ENCODE results near the gene OR10J1.
"Not testable (repeated sequence)": the region's sequence is repeated elsewhere in the genome, so short reads cannot be mapped to it uniquely, and the experiment has no call there.

OR10J1 gene, protein sequence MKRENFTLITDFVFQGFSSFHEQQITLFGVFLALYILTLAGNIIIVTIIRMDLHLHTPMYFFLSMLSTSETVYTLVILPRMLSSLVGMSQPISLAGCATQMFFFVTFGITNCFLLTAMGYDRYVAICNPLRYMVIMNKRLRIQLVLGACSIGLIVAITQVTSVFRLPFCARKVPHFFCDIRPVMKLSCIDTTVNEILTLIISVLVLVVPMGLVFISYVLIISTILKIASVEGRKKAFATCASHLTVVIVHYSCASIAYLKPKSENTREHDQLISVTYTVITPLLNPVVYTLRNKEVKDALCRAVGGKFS

DNA sequence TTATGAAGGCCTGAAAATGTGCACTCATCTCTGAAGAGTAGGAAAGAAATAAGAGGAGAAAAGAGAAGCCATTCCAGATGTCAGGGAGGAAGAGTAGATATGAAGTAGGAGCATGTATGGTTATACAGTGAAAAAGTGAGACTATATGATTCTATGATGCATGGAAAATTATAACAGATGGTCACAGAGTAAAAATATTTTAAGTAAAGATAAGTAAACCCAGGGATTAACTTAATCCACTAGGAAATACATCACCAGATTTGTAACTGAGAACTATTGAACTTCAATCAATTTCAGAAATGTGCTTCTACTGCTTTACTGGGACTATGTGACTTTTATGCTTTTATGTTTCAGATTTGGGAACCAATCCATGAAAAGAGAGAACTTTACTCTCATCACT is at the start of gene OR10J1:
TSS of gene OR10J1 (plus strand) at position 301 of the 400 bp plus-strand sequence. CDS start at position 371, 70 bp downstream.
- no peak for DNase-seq (ENCODE audit: low read depth in 2 of 2)

DNA sequence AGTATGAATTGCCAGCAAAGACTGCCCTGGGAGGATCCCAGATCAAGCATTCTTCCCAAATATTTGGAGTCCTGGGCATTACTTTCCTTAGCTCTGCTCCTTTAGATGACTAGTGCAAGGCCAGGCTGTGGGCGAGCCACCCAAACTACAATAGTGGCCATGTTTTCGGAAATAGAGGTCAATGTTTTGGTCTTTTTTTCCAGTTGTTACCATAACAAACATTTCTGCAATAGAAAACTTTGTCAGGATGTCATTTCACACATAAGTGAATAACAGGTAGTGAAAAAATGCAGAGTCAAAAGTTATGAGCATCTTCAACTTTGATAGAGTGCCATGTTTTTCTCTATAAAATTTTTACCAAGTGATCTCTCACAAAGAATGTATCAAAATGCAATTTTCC is 32.7 kb upstream of the OR10J1 start:
- no peak for DNase-seq (ENCODE audit: low read depth in 2 of 2)

DNA sequence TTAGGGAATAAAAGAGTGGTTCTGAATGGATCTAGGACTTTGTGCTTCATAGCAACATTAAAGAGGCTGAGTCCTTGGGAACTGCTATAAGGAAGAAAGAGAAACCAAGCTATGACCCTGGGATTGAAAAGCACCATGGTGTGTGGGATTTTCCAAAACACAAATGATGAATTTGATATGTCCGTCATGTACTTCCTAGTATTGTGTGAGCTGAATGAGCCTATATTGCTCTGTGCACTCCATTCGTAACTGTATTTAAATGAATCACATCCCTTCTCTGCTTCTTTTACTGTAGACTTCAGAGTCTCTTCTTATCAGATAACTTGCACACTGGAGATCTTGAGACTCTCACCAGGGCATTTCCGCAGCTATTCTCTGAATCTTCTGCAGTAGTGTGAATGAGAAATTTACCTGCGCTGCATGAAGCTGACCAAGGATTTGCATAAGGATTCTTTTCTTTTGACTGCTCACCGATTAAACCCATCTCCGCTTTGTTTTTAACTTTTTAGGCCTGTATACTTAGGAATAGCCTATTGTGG is 30.6 kb upstream of the OR10J1 start:
- no peak for DNase-seq (ENCODE audit: low read depth in 2 of 2)

DNA sequence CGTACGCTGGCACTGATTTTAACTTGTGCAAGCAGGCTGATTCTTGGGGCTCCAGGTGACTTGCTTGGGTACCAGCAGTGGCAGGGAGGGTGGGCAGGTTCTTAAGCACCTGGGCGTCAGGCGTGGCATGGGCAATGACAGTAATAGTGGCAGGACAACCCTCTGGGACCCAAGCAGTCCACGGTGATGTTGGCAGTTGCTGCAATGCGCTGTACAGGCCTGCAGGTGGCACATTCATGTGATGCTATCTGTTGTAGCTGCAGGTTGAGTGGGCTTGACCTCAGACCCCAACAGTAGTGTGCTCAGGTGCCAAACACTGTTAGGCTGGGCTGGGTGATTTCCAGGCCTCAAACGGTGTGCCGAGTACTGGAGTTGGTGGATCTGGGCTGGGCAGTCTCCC is 17.7 kb upstream of the OR10J1 start:
- no peak for DNase-seq (ENCODE audit: low read depth in 2 of 2)

DNA sequence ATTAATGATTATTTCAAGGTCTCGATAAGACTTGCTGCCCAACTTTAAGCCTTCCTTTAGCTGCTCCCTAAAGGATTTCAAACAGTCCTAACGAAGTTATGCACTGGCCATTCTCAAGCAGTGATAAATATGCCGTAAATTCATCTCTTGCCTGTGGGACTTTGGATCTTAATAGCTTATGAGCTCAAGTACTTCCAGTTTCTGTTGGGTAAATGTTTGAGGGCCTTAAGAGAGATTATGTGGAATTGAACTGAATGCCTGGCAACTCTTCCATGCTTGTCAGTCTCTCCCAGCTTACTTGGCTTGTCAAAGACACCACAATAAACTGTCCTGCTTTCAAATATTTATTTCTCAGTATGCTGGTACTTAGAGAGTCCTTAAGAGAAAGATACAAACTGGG is 11.0 kb upstream of the OR10J1 start:
- DNase-seq (ENCODE audit: low read depth in 2 of 2): no peak

DNA sequence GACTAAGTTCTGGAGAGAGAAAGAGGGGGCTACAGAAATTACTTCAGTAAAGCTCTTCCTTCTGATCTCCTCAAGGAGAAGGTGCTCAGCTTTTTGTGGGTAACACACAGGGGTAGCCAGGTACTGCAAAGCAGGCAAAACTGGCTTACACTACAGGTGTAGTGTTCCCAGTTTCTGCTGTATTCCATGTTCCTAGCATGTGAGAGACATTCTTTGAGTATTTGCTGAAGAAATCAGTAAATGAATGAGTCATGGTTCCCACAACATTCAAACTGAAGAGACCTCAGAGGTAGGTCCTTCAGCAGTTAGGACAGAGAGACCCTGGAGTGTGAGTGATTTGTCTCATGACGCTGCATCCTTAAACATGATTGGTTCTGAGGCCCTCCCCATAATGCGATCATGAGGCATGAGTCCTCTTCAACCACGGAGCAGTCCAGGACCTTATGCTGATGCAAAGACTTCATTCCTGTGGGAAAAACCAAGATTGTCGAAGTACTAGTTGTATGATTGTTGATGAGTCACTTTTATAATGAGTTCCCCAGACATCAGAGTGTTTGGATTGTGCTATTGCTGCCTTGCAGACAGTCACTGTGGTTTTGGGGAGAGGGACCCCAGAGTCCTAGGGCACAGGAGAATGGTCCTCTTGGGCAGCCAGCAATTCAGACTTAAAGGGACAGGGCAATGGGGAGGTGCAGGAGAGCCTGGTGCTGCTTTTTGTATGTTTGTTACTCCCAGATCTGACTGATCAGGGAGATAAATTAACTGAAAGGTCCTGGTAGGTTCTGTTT is 10.3 kb upstream of the OR10J1 start:
- DNase-seq (ENCODE audit: low read depth in 2 of 2): no peak

DNA sequence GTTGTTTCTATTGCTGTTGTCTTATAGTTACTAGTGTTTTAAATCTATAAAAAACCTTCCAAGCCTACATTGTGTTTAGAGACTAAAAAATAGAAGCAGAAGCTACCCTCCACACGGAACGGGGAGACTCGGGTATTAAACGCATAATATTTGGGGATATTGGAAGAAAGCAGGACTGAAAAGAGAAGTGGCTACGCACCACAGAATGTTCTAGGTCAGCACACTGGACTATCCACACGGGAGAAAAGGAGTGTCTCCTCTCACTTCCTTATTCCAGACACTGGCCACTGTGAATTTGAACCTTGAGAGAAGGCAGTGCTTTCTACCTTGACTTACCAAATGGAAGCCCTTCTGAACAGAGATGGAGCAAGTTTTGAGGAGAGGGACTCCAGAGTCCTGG is 8.5 kb upstream of the OR10J1 start:
- no peak for DNase-seq (ENCODE audit: low read depth in 2 of 2)

DNA sequence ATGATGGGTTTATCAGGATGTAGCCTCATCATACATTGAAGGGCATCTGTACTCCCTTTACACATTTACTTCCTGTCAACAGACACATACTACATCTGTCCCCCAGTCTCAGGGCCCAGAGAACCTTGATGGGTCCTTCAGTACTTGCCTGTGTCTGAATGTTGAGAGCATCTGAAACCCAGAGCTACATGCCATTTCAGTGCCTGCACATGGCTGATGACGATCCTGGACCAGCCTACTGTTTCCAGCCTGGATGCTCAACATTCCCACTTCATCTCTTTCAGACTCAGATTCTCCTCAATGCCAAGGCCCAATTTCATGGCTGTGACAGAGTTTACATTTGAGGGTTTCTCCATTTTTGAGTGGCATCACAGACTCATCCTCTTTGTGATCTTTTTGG is 7.6 kb upstream of the OR10J1 start, which contains the start of gene OR10J4:
TSS of gene OR10J4 (plus strand) at position 301 of the 400 bp plus-strand sequence.
- DNase-seq (ENCODE audit: low read depth in 2 of 2): no peak

DNA sequence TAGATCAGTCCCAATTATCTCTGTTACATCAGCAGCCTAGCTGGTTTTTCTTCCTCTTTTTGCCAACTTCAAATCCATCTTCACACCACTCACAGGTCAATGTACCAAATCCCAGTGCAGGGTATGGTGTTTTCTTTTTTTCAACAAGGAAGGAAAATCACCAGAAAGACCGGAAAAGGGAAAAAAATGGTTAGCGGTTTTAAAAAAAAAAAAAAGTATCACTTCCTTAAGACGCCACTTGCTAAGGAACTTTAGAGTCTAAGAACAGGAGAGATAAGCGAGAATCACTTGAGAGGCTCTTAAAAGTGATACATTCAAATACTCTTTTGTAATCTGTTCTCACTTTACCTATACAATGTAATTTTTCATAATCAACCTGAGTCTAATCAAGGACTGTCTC is 3.1 kb upstream of the OR10J1 start:
- DNase-seq (ENCODE audit: low read depth in 2 of 2): no peak

GRCh38 chr1:159441360-159441759 is 1.8 kb downstream of the OR10J1 start:
- no peak for DNase-seq (ENCODE audit: low read depth in 2 of 2)

DNA sequence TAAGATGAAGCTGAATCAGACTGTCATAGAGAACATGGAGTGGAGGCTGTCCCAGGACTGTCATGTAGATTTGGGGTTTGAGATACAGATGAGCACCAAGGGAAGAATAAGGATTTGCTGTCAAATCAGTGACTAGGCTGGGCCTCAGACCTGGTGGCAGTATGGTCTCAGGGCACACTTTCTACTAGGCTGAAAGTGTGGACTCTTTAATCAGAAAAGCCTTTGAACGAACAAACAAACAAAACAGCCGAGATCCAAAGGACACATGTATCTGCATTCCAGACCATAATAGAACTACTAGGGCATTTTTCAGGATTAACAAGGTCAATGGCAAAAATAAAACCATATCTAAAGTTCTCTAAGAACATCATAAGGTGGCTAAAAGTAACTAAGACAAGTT is 2.9 kb downstream of the OR10J1 start:
- no peak for DNase-seq (ENCODE audit: low read depth in 2 of 2)

DNA sequence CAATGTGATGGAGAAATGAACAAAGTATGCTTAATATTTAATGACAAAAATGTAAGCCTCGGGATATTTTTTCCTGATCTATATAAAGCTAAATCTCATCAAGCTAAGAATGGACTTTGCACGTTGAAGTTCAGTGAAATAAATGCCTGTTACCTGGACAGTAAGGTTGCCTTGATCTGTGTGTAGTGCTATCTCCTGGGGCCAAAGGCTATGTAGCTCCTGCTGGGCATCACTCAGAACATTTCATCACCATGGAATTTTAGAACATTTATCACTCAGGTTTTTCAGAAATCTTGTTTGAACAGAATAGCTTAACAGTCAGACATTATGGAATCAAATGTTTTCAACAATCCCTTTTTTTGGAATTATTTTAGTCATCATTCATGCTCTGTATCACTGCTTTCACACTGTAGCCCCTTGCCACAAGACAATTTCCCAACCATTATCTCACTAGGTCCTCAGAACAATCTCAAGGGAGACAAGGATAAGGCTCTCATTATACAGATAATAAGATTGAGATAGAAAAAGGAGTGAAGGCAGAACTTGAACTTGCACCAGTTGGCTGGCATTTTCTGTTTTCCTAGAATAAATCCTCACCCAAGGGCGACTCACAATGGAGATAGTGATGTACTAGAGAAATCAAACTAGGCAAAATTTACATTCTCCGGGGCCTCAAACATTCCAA is 3.7 kb downstream of the OR10J1 start:
- DNase-seq (ENCODE audit: low read depth in 2 of 2): no peak

DNA sequence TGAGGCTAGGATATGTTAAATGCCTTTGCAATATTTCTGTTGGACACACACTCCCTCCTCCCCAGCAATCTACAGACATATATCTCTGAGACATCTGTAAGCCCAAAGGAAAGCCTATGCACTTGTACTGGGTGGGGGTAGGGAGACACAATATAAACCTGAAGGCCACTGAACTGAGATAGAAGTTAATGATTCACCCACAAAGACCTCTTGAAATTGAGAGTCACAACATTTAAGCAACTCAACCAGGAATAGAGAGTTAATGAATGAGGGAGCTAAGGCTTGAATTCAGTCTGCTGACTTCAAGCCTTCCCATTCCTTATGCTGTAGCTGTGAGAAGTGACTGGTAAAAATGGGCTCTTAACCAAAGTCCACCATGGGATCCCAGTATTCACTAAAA is 5.0 kb downstream of the OR10J1 start:
- no peak for DNase-seq (ENCODE audit: low read depth in 2 of 2)

DNA sequence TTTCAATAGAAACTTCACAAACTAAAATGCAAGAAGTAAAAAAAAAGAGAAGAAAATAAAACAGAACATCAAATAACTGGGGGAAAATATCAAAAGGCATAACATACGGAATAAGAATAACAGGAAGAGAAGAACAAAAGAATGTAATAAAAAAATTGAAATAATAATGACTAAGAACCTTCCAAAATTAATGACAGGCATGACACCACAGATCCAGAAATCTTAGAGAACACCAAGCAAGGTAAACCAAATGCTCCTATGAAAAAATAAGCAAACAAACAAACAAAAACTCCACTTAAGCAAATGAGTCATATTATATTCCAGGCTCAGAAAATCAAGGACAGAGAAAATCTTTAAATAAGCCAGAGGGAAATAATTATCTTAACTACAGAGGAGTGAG is 8.7 kb downstream of the OR10J1 start:
- DNase-seq (ENCODE audit: low read depth in 2 of 2): no peak

- DNase-seq (ENCODE audit: low read depth in 2 of 2): not testable (repeated sequence)
Observed at GRCh38 chr1:159449605-159450004, 10.1 kb downstream of the OR10J1 start.

DNA sequence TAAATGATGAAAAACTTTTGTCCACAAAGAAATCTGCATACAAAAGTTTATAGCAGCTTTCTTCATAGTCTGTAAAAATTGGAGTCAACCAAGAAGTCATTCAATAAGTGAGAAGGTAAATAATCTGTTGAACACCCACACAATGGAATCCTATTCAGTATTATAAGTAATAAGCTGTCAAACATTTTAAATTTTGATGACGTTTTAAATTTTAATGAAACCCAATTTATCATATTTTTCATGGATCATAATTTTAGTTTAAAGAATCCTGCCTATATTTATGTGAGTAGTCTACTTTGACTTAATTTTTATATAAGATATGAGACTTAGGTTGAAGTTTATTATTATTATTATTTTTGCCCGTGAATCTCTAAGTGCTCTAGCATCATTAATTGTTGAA is 20.0 kb downstream of the OR10J1 start:
- no peak for DNase-seq (ENCODE audit: low read depth in 2 of 2)

GRCh38 chr1:159465191-159465603 is 25.7 kb downstream of the OR10J1 start:
- no peak for DNase-seq (ENCODE audit: low read depth in 2 of 2)

GRCh38 chr1:159468321-159468720 is 28.8 kb downstream of the OR10J1 start:
- DNase-seq (ENCODE audit: low read depth in 2 of 2): no peak

- DNase-seq (ENCODE audit: low read depth in 2 of 2): no peak
Observed at GRCh38 chr1:159469921-159470533, 30.5 kb downstream of the OR10J1 start.

- no peak for DNase-seq (ENCODE audit: low read depth in 2 of 2)
Observed at GRCh38 chr1:159473335-159473734, 33.8 kb downstream of the OR10J1 start.

- no peak for DNase-seq (ENCODE audit: low read depth in 2 of 2)
Observed at GRCh38 chr1:159474926-159475325, 35.4 kb downstream of the OR10J1 start.

DNA sequence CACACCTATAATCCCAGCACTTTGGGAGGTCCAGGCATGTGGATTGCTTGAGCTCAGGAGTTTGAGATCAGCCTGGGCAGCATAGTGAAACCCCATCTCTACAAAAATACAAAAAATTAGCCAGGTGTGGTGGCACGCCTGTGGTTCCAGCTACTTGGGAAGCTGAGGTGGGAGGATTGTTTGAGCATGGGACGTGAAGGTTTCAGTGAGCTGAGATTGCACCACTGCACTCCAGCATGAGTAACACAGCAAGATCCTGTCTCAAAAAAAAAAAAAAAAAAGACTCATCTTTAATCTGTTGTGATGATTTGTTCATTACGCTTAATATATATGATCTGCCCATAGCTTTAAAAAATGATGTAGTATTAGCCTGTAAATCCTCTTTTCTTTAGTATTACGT is 44.0 kb downstream of the OR10J1 start:
- DNase-seq (ENCODE audit: low read depth in 2 of 2): no peak
